Gastrocnemius medialis (tissue), 4 donors: ENCODE results near the gene RIPOR1. TPM values are rescaled to one million over a fixed set of nuclear protein-coding genes. Genes with fewer than 3 reads are reported as not detected.

Experiments
- ATAC-seq, 2 donors: fragments of 150-250 bp; one replicate each; pipeline ENCODE4 v1.9.1; 2016
- DNase-seq, 2 donors: peaks; one replicate each; pipeline ENCODE4 v3.0.0-alpha.2; 2019
- H3K27ac ChIP-seq, 4 donors: fragments of 200-600 bp; sonication (generic); 1 replicate in 1 of 4; 2 replicates in 3 of 4; pipeline ENCODE4 v1.5.1; 2016 to 2018; ENCODE audit warnings: mild to moderate bottlenecking in 2 of 4, moderate library complexity in 1 of 4
- H3K27me3 ChIP-seq, 3 donors: fragments of 200-600 bp; sonication (generic) in 2 of 3; 1 replicate in 1 of 3; 2 replicates in 2 of 3; pipeline versions ENCODE4 v1.5.1 to v1.6.0; 2016 to 2019; ENCODE audit warnings: mild to moderate bottlenecking in 1 of 3, moderate library complexity in 1 of 3
- H3K36me3 ChIP-seq, 2 donors: fragments of 200-600 bp; sonication (generic) in 1 of 2; one replicate each; pipeline ENCODE4 v1.5.1; 2017 to 2018
- H3K4me1 ChIP-seq, 2 donors: fragments of 200-600 bp; sonication (generic) in 1 of 2; one replicate each; pipeline ENCODE4 v1.5.1; 2016 to 2017; ENCODE audit warnings: mild to moderate bottlenecking in 2 of 2
- H3K4me3 ChIP-seq, 4 donors: fragments of 200-600 bp; sonication (generic) in 3 of 4; 1 replicate in 1 of 4; 2 replicates in 3 of 4; pipeline ENCODE4 v1.5.1; 2016 to 2019; ENCODE audit warnings: mild to moderate bottlenecking in 2 of 4
- H3K9me3 ChIP-seq, 3 donors: fragments of 200-600 bp; sonication (generic) in 2 of 3; 1 replicate in 1 of 3; 2 replicates in 2 of 3; pipeline ENCODE4 v1.5.1; 2016 to 2019
- POLR2A ChIP-seq, 2 donors: fragments of 450-650 bp; IDR thresholded peaks; one replicate each; pipeline ENCODE4 v1.6.1; 2017; ENCODE audit warnings: antibody characterized with exemption in 2 of 2, mild to moderate bottlenecking in 2 of 2, moderate library complexity in 2 of 2
- in situ Hi-C, 4 donors: fragments of 200-750 bp; cut with MboI; loops; one replicate each; pipeline versions ENCODE4 v1.15.0 to v1.8.0; 2017; ENCODE audit warnings: low sequenced_read_pairs in 4 of 4
- intact Hi-C: fragments of 100-400 bp; cut with DNase I; formaldehyde crosslinking; loops from one replicate; pipeline ENCODE4 v1.15.1; 2023; ENCODE audit warnings: low total_unique reads
- total RNA-seq, 4 donors: library from RNA; depleted of rRNA; stranded (reverse); fragments of >200 nt; gene quantifications; one replicate each; pipeline versions ENCODE4 v1.1.0 to v1.2.3, GENCODE V29; 2016
- TF ChIP-seq, protein P1 (sequence below), 5 experiments: fragments of 450-650 bp in 3 of 5; fragments of 200-600 bp in 2 of 5; sonication (generic) in 2 of 5; IDR thresholded peaks in 4 of 5; conservative IDR thresholded peaks in 1 of 5; 1 replicate in 4 of 5; 2 replicates in 1 of 5; pipeline ENCODE4 v1.5.1; 2016 to 2019; ENCODE audit warnings: antibody characterized with exemption in 5 of 5, mild to moderate bottlenecking in 3 of 5, moderate library complexity in 3 of 5

Gene RIPOR1
- total RNA-seq, 4 donors from 2014 or later = 10.6 to 65.4 (median 25.1) TPM

DNA sequence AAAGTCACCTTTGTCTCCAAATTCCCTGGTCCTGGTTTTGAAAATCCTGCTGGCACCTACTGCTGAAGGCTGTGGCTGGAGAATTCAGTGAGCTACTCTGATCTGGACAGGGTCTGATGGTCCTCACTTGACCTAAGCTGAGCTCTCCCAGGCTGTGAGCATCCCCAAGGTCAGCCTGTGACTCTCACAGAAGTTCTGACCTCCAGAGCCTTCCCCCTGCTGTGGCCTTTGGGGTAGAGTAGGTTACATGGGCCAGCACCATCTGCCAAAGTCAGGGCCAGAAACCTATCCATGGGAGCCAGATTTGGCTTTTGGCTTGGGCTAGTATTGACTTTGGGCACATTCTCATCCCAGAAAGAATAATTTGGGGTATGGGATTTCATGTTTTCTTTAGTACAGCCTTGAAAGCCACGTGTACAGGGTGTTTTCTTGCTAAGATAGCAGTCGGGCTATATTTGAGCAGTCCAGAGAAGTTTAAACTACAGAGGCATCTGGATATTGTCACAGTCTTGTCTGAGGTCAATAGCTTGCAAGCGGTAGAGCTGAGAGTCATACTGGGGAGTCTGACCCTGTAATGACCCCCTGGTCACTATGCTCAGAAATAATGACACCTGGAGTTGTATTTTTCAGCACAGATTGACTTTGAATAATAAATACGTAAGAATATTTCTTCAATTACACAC lies 39.1 kb upstream of the RIPOR1 start:
- Histone ChIP-seq H3K9me3 (no peaks in the 10 kb centered on the region), H3K27me3 (no peaks in the 10 kb centered on the region), H3K36me3 (no peaks in the 10 kb centered on the region), H3K4me1 (no peaks in the 10 kb centered on the region), H3K4me3 (no peak overlapping the region), H3K27ac (peak overlapping the region in 1 of 4 donors; percentile 17)
- no peak for TF ChIP-seq POLR2A (IDR thresholded peaks at IDR 0.05)
- TF ChIP-seq, protein P1, sequence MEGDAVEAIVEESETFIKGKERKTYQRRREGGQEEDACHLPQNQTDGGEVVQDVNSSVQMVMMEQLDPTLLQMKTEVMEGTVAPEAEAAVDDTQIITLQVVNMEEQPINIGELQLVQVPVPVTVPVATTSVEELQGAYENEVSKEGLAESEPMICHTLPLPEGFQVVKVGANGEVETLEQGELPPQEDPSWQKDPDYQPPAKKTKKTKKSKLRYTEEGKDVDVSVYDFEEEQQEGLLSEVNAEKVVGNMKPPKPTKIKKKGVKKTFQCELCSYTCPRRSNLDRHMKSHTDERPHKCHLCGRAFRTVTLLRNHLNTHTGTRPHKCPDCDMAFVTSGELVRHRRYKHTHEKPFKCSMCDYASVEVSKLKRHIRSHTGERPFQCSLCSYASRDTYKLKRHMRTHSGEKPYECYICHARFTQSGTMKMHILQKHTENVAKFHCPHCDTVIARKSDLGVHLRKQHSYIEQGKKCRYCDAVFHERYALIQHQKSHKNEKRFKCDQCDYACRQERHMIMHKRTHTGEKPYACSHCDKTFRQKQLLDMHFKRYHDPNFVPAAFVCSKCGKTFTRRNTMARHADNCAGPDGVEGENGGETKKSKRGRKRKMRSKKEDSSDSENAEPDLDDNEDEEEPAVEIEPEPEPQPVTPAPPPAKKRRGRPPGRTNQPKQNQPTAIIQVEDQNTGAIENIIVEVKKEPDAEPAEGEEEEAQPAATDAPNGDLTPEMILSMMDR (IDR thresholded peaks at IDR 0.05 in 4 of 5, conservative IDR thresholded peaks at IDR 0.05 in 1 of 5) = no peak
- intact Hi-C loops (no loop called here), in situ Hi-C loops (no loop called here)
- DNase-seq (no peak), ATAC-seq (no peak)

DNA sequence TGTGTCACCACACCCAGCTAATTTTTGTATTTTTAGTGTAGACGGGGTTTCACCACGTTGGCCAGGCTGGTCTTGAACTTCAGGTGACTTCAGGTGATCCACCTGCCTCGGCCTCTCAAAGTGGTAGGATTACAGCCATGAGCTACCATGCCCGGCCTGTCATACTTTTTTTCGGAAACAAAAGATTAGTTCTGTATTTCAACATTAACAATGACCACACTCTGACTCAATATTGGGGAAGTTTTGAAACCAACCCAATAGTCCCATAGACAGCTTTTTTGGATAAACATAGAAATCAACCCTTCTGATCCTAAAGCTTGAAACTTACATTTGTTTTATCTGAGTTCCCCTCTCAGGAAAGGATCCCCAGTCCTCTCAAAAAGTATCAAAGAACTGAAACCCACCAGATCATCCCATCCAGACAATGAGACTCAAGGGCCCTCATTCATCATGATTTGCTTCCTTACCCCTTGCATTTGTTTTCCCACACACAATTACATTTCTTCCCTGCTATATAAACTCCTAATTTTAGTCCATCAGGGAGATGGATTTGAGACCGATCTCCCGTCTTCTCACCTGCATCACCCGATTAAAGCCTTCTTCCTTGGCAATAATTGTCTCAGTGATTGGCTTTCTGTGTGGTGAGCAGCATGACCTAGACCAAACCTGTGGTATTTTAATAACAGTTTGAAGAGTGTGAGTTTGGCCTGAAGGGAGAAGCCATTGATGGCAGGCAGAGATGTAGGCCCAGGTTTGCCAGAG lies 38.1 kb upstream of the RIPOR1 start:
- Histone ChIP-seq H3K27ac (peak overlapping the region in 1 of 4 donors; percentile 21), H3K27me3 (no peaks in the 10 kb centered on the region), H3K4me3 (no peak overlapping the region), H3K9me3 (no peaks in the 10 kb centered on the region), H3K4me1 (no peaks in the 10 kb centered on the region), H3K36me3 (no peaks in the 10 kb centered on the region)
- ATAC-seq = no peak
- in situ Hi-C loops = no loop called here
- no peak for TF ChIP-seq POLR2A (IDR thresholded peaks at IDR 0.05)
- TF ChIP-seq, protein P1 (IDR thresholded peaks at IDR 0.05 in 4 of 5, conservative IDR thresholded peaks at IDR 0.05 in 1 of 5) = no peak
- intact Hi-C loops = no loop called here
- no peak for DNase-seq

DNA sequence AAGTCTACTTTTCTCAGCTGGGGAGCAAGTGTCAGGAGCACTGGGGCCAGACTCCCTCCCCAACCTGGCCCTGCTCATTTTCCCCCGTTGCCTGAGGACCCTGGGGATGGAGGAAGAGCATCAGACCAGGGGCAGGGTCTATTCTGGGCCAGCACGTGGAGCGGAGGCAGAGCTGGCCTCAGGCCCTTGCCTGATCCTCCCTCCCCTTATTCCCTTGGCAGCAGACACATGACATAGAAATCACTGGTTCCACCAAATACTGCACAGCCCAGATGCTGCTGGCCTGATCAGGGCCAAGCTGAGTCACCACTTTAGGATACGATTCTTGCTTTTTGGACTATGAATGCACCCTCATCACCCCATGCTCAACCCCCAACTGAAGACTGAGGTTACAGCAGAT lies 29.5 kb upstream of the RIPOR1 start:
- ATAC-seq (peak; percentile 56 to 70), DNase-seq (peak in 1 of 2 donors; percentile 35)
- in situ Hi-C loops = no loop called here
- intact Hi-C loops = no loop called here
- Histone ChIP-seq H3K27me3 (no peaks in the 10 kb centered on the region), H3K36me3 (no peaks in the 10 kb centered on the region), H3K4me3 (no peak overlapping the region), H3K27ac (peak overlapping the region in 2 of 4 donors; percentile 31 to 46), H3K4me1 (no peaks in the 10 kb centered on the region), H3K9me3 (no peaks in the 10 kb centered on the region)
- TF ChIP-seq, protein P1 (IDR thresholded peaks at IDR 0.05 in 4 of 5, conservative IDR thresholded peaks at IDR 0.05 in 1 of 5) = no peak
- TF ChIP-seq POLR2A (IDR thresholded peaks at IDR 0.05) = no peak

GRCh38 chr16:67504031-67505021 lies 24.3 kb upstream of the RIPOR1 start:
- no peaks in the 10 kb centered on the region for H3K36me3 ChIP-seq
- H3K27me3 ChIP-seq = no peaks in the 10 kb centered on the region
- intact Hi-C loops (loop anchor here (5.0 kb wide), 1 partner anchor 528 kb away; no protein-coding TSS in a partner anchor), in situ Hi-C loops (loop anchor here in 1 of 4 donors (25.0 kb wide), 1 partner anchor 133 kb away; the partner anchor contains the start of gene CARMIL2)
- H3K9me3 ChIP-seq = no peaks in the 10 kb centered on the region
- ATAC-seq (peak; percentile 61 to 66), DNase-seq (peak in 1 of 2 donors; percentile 62)
- TF ChIP-seq POLR2A (IDR thresholded peaks at IDR 0.05) = no peak
- TF ChIP-seq, protein P1 (IDR thresholded peaks at IDR 0.05 in 4 of 5, conservative IDR thresholded peaks at IDR 0.05 in 1 of 5) = no peak
- peaks cover 0 to 4% of the 10 kb centered on the region in 2 donors for H3K4me1 ChIP-seq
- no peak overlapping the region for H3K4me3 ChIP-seq
- peak overlapping the region; percentile 49 to 69 (median 54) for H3K27ac ChIP-seq
